ENCODE measurements around the gene CAMTA1. TPM values are rescaled to one million over a fixed set of nuclear protein-coding genes. Genes with fewer than 3 reads are reported as not detected.

Gene CAMTA1
- polyA plus RNA-seq, 1 of the 3 experiments (the other 2 are of a cell fraction) = 63.1 TPM

GRCh38 chr1:7000720-7001119 is 215.5 kb downstream of the CAMTA1 start:
- Histone ChIP-seq H3K9ac (no peak overlapping the region), H3K4me2 (no peak overlapping the region), H3F3A (replicated peaks; ENCODE audit: insufficient read depth) (no peaks in the 10 kb centered on the region), H3K27ac (ENCODE audit: low read depth in 2 of 2, low read length in 1 of 2) (no peak overlapping the region), H3K4me3 (ENCODE audit: low read depth in 2 of 2, low read length in 1 of 2) (no peak overlapping the region), H3K9me2 (no peaks in the 10 kb centered on the region), H3K27me3 (ENCODE audit: insufficient read depth) (no peaks in the 10 kb centered on the region), H4K20me1 (ENCODE audit: insufficient read depth) (no peaks in the 10 kb centered on the region), H3K79me2 (ENCODE audit: insufficient read depth) (no peaks in the 10 kb centered on the region), H2AFZ (ENCODE audit: low read depth) (no peak overlapping the region), H3K9me3 (no peaks in the 10 kb centered on the region), H3K36me3 (replicated peaks in 1 of 2; ENCODE audit: control insufficient read depth in 1 of 2, insufficient read depth in 2 of 2, low read length in 1 of 2) (no peaks in the 10 kb centered on the region), H3K4me1 (ENCODE audit: control insufficient read depth in 1 of 2, insufficient read depth in 2 of 2, low read depth in 1 of 2, low read length in 1 of 2) (no peaks in the 10 kb centered on the region)
- TF ChIP-seq RFX5 (IDR thresholded peaks at IDR 0.05; ENCODE audit: low read length) = no peak
- POLR2A ChIA-PET = no interaction called here
- no peak for DNase-seq
- 47% methylated on average over 3 of the region's 3 CpGs for WGBS (ENCODE audit: low lambda C conversion rate)
- CTCF ChIA-PET = interaction anchor here (1.2 kb wide), 1 partner anchor 17 kb away, joined by 3 read pairs; no protein-coding TSS in a partner anchor

GRCh38 chr1:7002728-7003127 is 217.5 kb downstream of the CAMTA1 start:
- Histone ChIP-seq H3K36me3 (replicated peaks in 1 of 2; ENCODE audit: control insufficient read depth in 1 of 2, insufficient read depth in 2 of 2, low read length in 1 of 2) (no peaks in the 10 kb centered on the region), H2AFZ (ENCODE audit: low read depth) (no peak overlapping the region), H3K4me3 (ENCODE audit: low read depth in 2 of 2, low read length in 1 of 2) (no peak overlapping the region), H3K9ac (no peak overlapping the region), H3K27ac (ENCODE audit: low read depth in 2 of 2, low read length in 1 of 2) (no peak overlapping the region), H3K4me1 (ENCODE audit: control insufficient read depth in 1 of 2, insufficient read depth in 2 of 2, low read depth in 1 of 2, low read length in 1 of 2) (no peaks in the 10 kb centered on the region), H3K27me3 (ENCODE audit: insufficient read depth) (no peaks in the 10 kb centered on the region), H3K9me3 (no peaks in the 10 kb centered on the region), H3K9me2 (no peaks in the 10 kb centered on the region), H3K4me2 (no peak overlapping the region), H4K20me1 (ENCODE audit: insufficient read depth) (no peaks in the 10 kb centered on the region), H3F3A (replicated peaks; ENCODE audit: insufficient read depth) (no peaks in the 10 kb centered on the region), H3K79me2 (ENCODE audit: insufficient read depth) (no peaks in the 10 kb centered on the region)
- no peak for DNase-seq
- no peak for TF ChIP-seq RXRA (IDR thresholded peaks at IDR 0.05; ENCODE audit: borderline replicate concordance, low read depth)
- TF ChIP-seq REST (IDR thresholded peaks at IDR 0.05; ENCODE audit: low read depth, low read length) = peak; percentile 75
- WGBS (ENCODE audit: low lambda C conversion rate) = 59% methylated on average over 8 of the region's 8 CpGs
- ChIA-PET POLR2A (no interaction called here), CTCF (no interaction called here)

GRCh38 chr1:7003676-7004075 is 218.4 kb downstream of the CAMTA1 start:
- H2AFZ ChIP-seq (ENCODE audit: low read depth) = no peak overlapping the region
- H3K27me3 ChIP-seq (ENCODE audit: insufficient read depth) = no peaks in the 10 kb centered on the region
- H3K4me1 ChIP-seq (ENCODE audit: control insufficient read depth in 1 of 2, insufficient read depth in 2 of 2, low read depth in 1 of 2, low read length in 1 of 2) = no peaks in the 10 kb centered on the region
- POLR2A ChIA-PET = no interaction called here
- no peak overlapping the region for H3K4me2 ChIP-seq
- TF ChIP-seq SIN3A (IDR thresholded peaks at IDR 0.05; ENCODE audit: borderline replicate concordance, low read depth, low read length) (no peak), NRF1 (IDR thresholded peaks at IDR 0.05; ENCODE audit: low read depth, low read length) (no peak), EZH2phosphoT487 (IDR thresholded peaks at IDR 0.05; ENCODE audit: borderline replicate concordance, low read depth) (no peak), FOSL2 (IDR thresholded peaks at IDR 0.05; ENCODE audit: borderline replicate concordance, low read depth) (no peak), TEAD4 (IDR thresholded peaks at IDR 0.05; ENCODE audit: borderline replicate concordance, insufficient read depth) (no peak), IRF3 (IDR thresholded peaks at IDR 0.05; ENCODE audit: low read depth, low read length) (no peak), MXI1 (IDR thresholded peaks at IDR 0.05; ENCODE audit: low read depth, low read length) (no peak), RFX5 (IDR thresholded peaks at IDR 0.05; ENCODE audit: low read length) (no peak), NFIC (IDR thresholded peaks at IDR 0.05; ENCODE audit: borderline replicate concordance) (no peak), GATA2 (CRISPR knock-in tag; IDR thresholded peaks at IDR 0.05) (no peak), RAD21 (IDR thresholded peaks at IDR 0.05; ENCODE audit: low read length) (no peak), ZBTB33 (IDR thresholded peaks at IDR 0.05; ENCODE audit: borderline replicate concordance, low read depth) (no peak)
- no peak for DNase-seq
- no peaks in the 10 kb centered on the region for H3K9me2 ChIP-seq
- H4K20me1 ChIP-seq (ENCODE audit: insufficient read depth) = no peaks in the 10 kb centered on the region
- no peaks in the 10 kb centered on the region for H3F3A ChIP-seq (replicated peaks; ENCODE audit: insufficient read depth)
- H3K9ac ChIP-seq = no peak overlapping the region
- H3K4me3 ChIP-seq (ENCODE audit: low read depth in 2 of 2, low read length in 1 of 2) = no peak overlapping the region
- no peaks in the 10 kb centered on the region for H3K36me3 ChIP-seq (replicated peaks in 1 of 2; ENCODE audit: control insufficient read depth in 1 of 2, insufficient read depth in 2 of 2, low read length in 1 of 2)
- CTCF ChIA-PET = no interaction called here
- WGBS (ENCODE audit: low lambda C conversion rate) = 65% methylated on average over 5 of the region's 5 CpGs
- no peak overlapping the region for H3K27ac ChIP-seq (ENCODE audit: low read depth in 2 of 2, low read length in 1 of 2)
- no peaks in the 10 kb centered on the region for H3K9me3 ChIP-seq
- no peaks in the 10 kb centered on the region for H3K79me2 ChIP-seq (ENCODE audit: insufficient read depth)
